Measurements from ENCODE around the gene SHISA6. TPM values are rescaled to one million over a fixed set of nuclear protein-coding genes. Genes with fewer than 3 reads are reported as not detected.

The SHISA6 gene
- polyA plus RNA-seq, 1 donor (not counting 4 experiments of a cell fraction or from before 2014, with no cell fraction given): 2.2 TPM

DNA sequence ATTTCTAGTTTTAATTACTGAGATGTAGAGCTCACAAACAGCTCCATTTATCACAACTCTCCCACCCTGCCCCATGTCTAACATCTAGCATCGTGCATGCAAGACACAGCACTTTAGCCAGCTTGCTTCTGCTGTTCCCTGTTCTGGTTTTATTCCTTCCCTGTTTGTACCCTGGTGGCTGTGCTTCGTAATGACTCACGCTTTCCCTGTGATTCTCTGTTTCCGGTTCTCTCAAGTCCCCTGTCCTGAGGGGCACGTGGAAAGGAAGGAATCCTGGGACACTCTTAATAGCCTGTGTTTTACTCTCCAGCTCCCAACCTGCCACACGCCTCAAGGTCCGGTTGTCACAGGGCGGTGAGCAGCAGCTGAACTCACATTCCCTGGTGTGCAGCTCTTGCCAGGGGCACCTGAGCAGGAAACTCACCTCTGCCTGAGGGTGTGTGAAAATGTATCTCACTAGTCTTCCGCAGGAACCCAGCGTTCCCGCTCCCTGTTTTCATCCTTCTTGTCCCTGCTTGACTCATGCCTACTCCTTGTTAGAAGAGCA, 10.6 kb downstream of the SHISA6 start:
- no peaks in the 10 kb centered on the region for H3K9me1 ChIP-seq (ENCODE audit: control insufficient read depth, extremely low read depth, insufficient read depth, low read length)
- H3K27ac ChIP-seq (ENCODE audit: control insufficient read depth, insufficient read depth, low read length): no peak overlapping the region
- peaks cover 14% of the 10 kb centered on the region for H3K4me1 ChIP-seq (ENCODE audit: control insufficient read depth, extremely low read depth, insufficient read depth, low read length)
- H3K79me2 ChIP-seq (ENCODE audit: control insufficient read depth, insufficient read depth, low read length): no peaks in the 10 kb centered on the region
- DNase-seq (ENCODE audit: low read depth, low spot score): no peak
- no peaks in the 10 kb centered on the region for H3K36me3 ChIP-seq (ENCODE audit: control insufficient read depth in 2 of 2, extremely low read depth in 1 of 2, insufficient read depth in 2 of 2, low read length in 2 of 2)
- no peaks in the 10 kb centered on the region for H4K20me1 ChIP-seq (ENCODE audit: control insufficient read depth, extremely low read depth, insufficient read depth, low read length)
- H3K4me3 ChIP-seq (ENCODE audit: control insufficient read depth in 2 of 3, extremely low read depth in 1 of 3, insufficient read depth in 2 of 3, low read depth in 1 of 3, low read length in 3 of 3): no peak overlapping the region
- no peak for TF ChIP-seq EZH2 (IDR thresholded peaks at IDR 0.05; ENCODE audit: low read length)
- TF ChIP-seq, protein P1, sequence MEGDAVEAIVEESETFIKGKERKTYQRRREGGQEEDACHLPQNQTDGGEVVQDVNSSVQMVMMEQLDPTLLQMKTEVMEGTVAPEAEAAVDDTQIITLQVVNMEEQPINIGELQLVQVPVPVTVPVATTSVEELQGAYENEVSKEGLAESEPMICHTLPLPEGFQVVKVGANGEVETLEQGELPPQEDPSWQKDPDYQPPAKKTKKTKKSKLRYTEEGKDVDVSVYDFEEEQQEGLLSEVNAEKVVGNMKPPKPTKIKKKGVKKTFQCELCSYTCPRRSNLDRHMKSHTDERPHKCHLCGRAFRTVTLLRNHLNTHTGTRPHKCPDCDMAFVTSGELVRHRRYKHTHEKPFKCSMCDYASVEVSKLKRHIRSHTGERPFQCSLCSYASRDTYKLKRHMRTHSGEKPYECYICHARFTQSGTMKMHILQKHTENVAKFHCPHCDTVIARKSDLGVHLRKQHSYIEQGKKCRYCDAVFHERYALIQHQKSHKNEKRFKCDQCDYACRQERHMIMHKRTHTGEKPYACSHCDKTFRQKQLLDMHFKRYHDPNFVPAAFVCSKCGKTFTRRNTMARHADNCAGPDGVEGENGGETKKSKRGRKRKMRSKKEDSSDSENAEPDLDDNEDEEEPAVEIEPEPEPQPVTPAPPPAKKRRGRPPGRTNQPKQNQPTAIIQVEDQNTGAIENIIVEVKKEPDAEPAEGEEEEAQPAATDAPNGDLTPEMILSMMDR (optimal IDR thresholded peaks at IDR 0.05 in 1 of 3, IDR thresholded peaks at IDR 0.05 in 1 of 3, conservative IDR thresholded peaks at IDR 0.05 in 1 of 3; ENCODE audit: extremely low read depth in 1 of 3, insufficient read depth in 2 of 3, low read length in 3 of 3): peak in 1 of 3 experiments; percentile 13
- peak overlapping the region; percentile 13 for H3K4me2 ChIP-seq (ENCODE audit: control insufficient read depth, extremely low read depth, insufficient read depth, low read depth, low read length)
- dilution Hi-C loops (cut with MboI; ENCODE audit: extremely low pct_ligation_motif_present, low sequenced_read_pairs): no loop called here
- no peaks in the 10 kb centered on the region for H3K9me3 ChIP-seq (ENCODE audit: control insufficient read depth, low read depth, low read length)
- no peak overlapping the region for H3K9ac ChIP-seq (ENCODE audit: control insufficient read depth, extremely low read depth, insufficient read depth, low read length)
- H2AFZ ChIP-seq (ENCODE audit: control insufficient read depth, low read length): peak overlapping the region; percentile 45
- H3K27me3 ChIP-seq (ENCODE audit: control insufficient read depth, extremely low read depth, insufficient read depth, low read length): no peaks in the 10 kb centered on the region
- peak; percentile 20 for FAIRE-seq

DNA sequence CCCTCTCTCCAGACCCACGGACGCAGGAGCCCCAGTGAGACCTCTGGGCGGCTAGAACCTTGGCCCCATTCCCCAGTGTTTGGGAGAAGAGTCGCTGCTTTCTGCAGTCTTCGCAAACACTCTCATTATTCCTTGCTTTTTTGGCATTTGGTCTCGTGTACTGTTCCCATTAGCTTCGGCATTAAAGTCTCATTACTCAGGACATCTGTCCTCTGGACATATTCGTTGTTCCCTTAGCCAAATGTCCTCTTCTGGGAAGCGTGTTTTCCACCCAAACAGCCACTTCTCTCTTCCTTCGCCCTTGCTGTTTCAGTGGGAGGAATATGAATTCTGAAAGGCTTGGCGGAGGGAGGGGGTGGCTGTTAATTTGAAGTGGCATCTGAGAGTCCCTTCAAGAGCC, 11.1 kb downstream of the SHISA6 start:
- Histone ChIP-seq H3K79me2 (ENCODE audit: control insufficient read depth, insufficient read depth, low read length) (no peaks in the 10 kb centered on the region), H3K9me1 (ENCODE audit: control insufficient read depth, extremely low read depth, insufficient read depth, low read length) (no peaks in the 10 kb centered on the region), H4K20me1 (ENCODE audit: control insufficient read depth, extremely low read depth, insufficient read depth, low read length) (no peaks in the 10 kb centered on the region), H3K27me3 (ENCODE audit: control insufficient read depth, extremely low read depth, insufficient read depth, low read length) (no peaks in the 10 kb centered on the region), H3K4me2 (ENCODE audit: control insufficient read depth, extremely low read depth, insufficient read depth, low read depth, low read length) (peak overlapping the region; percentile 13), H3K9ac (ENCODE audit: control insufficient read depth, extremely low read depth, insufficient read depth, low read length) (no peak overlapping the region), H3K4me3 (ENCODE audit: control insufficient read depth in 2 of 3, extremely low read depth in 1 of 3, insufficient read depth in 2 of 3, low read depth in 1 of 3, low read length in 3 of 3) (no peak overlapping the region), H3K4me1 (ENCODE audit: control insufficient read depth, extremely low read depth, insufficient read depth, low read length) (peaks cover 14% of the 10 kb centered on the region), H3K27ac (ENCODE audit: control insufficient read depth, insufficient read depth, low read length) (no peak overlapping the region), H3K36me3 (ENCODE audit: control insufficient read depth in 2 of 2, extremely low read depth in 1 of 2, insufficient read depth in 2 of 2, low read length in 2 of 2) (no peaks in the 10 kb centered on the region), H2AFZ (ENCODE audit: control insufficient read depth, low read length) (no peak overlapping the region), H3K9me3 (ENCODE audit: control insufficient read depth, low read depth, low read length) (no peaks in the 10 kb centered on the region)
- DNase-seq (ENCODE audit: low read depth, low spot score) (no peak), FAIRE-seq (no peak)
- dilution Hi-C loops (cut with MboI; ENCODE audit: extremely low pct_ligation_motif_present, low sequenced_read_pairs): no loop called here
- TF ChIP-seq EZH2 (IDR thresholded peaks at IDR 0.05; ENCODE audit: low read length): no peak
- TF ChIP-seq, protein P1 (optimal IDR thresholded peaks at IDR 0.05 in 1 of 3, IDR thresholded peaks at IDR 0.05 in 1 of 3, conservative IDR thresholded peaks at IDR 0.05 in 1 of 3; ENCODE audit: extremely low read depth in 1 of 3, insufficient read depth in 2 of 3, low read length in 3 of 3): no peak
